HepG2 (cell line): Measurements from ENCODE around the gene FSIP1. TPM values are rescaled to one million over a fixed set of nuclear protein-coding genes. Genes with fewer than 3 reads are reported as not detected.

Experiments used
- BCL6 ChIP-seq: IDR thresholded peaks from 2 replicates; pipeline ENCODE4 v1.6.1; 2016; ENCODE audit warnings: missing genetic modification reagents, missing compliant biosample characterization
- BHLHE40 ChIP-seq: IDR thresholded peaks from 2 replicates; pipeline ENCODE4 v1.6.1; 2011; ENCODE audit warnings: low read length, improper control_type of control experiment
- ETV5 ChIP-seq: IDR thresholded peaks from 2 replicates; pipeline ENCODE4 v1.6.1; 2018; ENCODE audit warnings: missing biosample characterization, missing genetic modification reagents, inconsistent platforms, borderline replicate concordance
- GFI1 ChIP-seq: sonication (generic); formaldehyde crosslinking; IDR thresholded peaks from 2 replicates; pipeline ENCODE4 v1.5.0; 2020; ENCODE audit warnings: missing genetic modification reagents, mild to moderate bottlenecking, borderline replicate concordance
- GLI4 ChIP-seq: sonication (generic); formaldehyde crosslinking; IDR thresholded peaks from 2 replicates; pipeline ENCODE4 v1.5.1; 2020; ENCODE audit warnings: missing genetic modification reagents, mild to moderate bottlenecking, moderate library complexity, borderline replicate concordance
- IRF2 ChIP-seq: IDR thresholded peaks from 2 replicates; pipeline ENCODE4 v1.6.1; 2018; ENCODE audit warnings: missing genetic modification reagents, missing compliant biosample characterization
- JARID2 ChIP-seq: sonication (generic); formaldehyde crosslinking; IDR thresholded peaks from 2 replicates; pipeline ENCODE4 v1.8.1; 2023; ENCODE audit warnings: missing genetic modification reagents, inconsistent platforms; ENCODE audit not compliant: insufficient replicate concordance
- MAFG ChIP-seq: sonication (generic); formaldehyde crosslinking; IDR thresholded peaks from 2 replicates; pipeline ENCODE4 v1.5.1; 2020; ENCODE audit warnings: mild to moderate bottlenecking, missing genetic modification reagents
- MED1 ChIP-seq: sonication (generic); formaldehyde crosslinking; IDR thresholded peaks from 2 replicates; pipeline ENCODE4 v1.4.0; 2020; ENCODE audit warnings: missing genetic modification reagents
- NFE2L2 ChIP-seq: fragments of 150-350 bp; IDR thresholded peaks from 2 replicates; pipeline ENCODE4 v1.6.1; 2014; ENCODE audit warnings: low read length
- PHF5A ChIP-seq: IDR thresholded peaks from one replicate; pipeline ENCODE4 v1.6.1; 2018; ENCODE audit warnings: low read depth, missing genetic modification reagents; ENCODE audit not compliant: unreplicated experiment
- POLR2A ChIP-seq, 2 experiments: IDR thresholded peaks; 2 replicates each; pipeline ENCODE4 v1.6.1; 2011; ENCODE audit warnings: low read depth in 2 of 2, low read length in 2 of 2, mild to moderate bottlenecking in 1 of 2, moderate library complexity in 1 of 2; ENCODE audit not compliant: insufficient read depth in 1 of 2
- RCOR2 ChIP-seq: IDR thresholded peaks from 2 replicates; pipeline ENCODE4 v1.6.1; 2016; ENCODE audit warnings: missing biosample characterization, missing genetic modification reagents
- SALL1 ChIP-seq: sonication (generic); formaldehyde crosslinking; IDR thresholded peaks from 2 replicates; pipeline ENCODE4 v1.8.0; 2022; ENCODE audit warnings: mild to moderate bottlenecking, missing genetic modification reagents
- SNRNP70 ChIP-seq: fragments of 200-400 bp; formaldehyde crosslinking; IDR thresholded peaks from 2 replicates; pipeline ENCODE4 v1.6.1; 2017; ENCODE audit warnings: mild to moderate bottlenecking, low read depth, low read length, moderate library complexity
- SOX6 ChIP-seq, 2 experiments: fragments of 450-650 bp in 1 of 2; sonication (generic) in 1 of 2; formaldehyde crosslinking in 1 of 2; IDR thresholded peaks; 2 replicates each; pipeline versions ENCODE4 v1.4.0 to v1.6.1; 2017 to 2020; ENCODE audit warnings: antibody characterized with exemption in 1 of 2, mild to moderate bottlenecking in 1 of 2, missing genetic modification reagents in 1 of 2
- SP140L ChIP-seq: sonication (generic); formaldehyde crosslinking; IDR thresholded peaks from 2 replicates; pipeline ENCODE4 v1.4.0; 2020; ENCODE audit warnings: missing genetic modification reagents, borderline replicate concordance
- TAF1 ChIP-seq: sonication (generic); formaldehyde crosslinking; IDR thresholded peaks from 2 replicates; pipeline ENCODE4 v1.4.0; 2020; ENCODE audit warnings: missing genetic modification reagents
- TAF15 ChIP-seq: fragments of 200-400 bp; formaldehyde crosslinking; IDR thresholded peaks from one replicate; pipeline ENCODE4 v1.6.1; 2018; ENCODE audit warnings: mild to moderate bottlenecking, low read depth, low read length; ENCODE audit not compliant: poor library complexity, severe bottlenecking
- TBP ChIP-seq: sonication (generic); formaldehyde crosslinking; IDR thresholded peaks from 2 replicates; pipeline ENCODE4 v1.5.0; 2020; ENCODE audit warnings: missing genetic modification reagents
- TEAD3 ChIP-seq: optimal IDR thresholded peaks from 2 replicates; pipeline ENCODE3; 2016; ENCODE audit warnings: borderline replicate concordance
- TSC22D2 ChIP-seq: sonication (generic); formaldehyde crosslinking; IDR thresholded peaks from 2 replicates; pipeline ENCODE4 v1.5.1; 2020; ENCODE audit warnings: missing genetic modification reagents, mild to moderate bottlenecking, borderline replicate concordance
- ZNF251 ChIP-seq: sonication (generic); formaldehyde crosslinking; IDR thresholded peaks from 2 replicates; pipeline ENCODE4 v1.9.0; 2021; ENCODE audit warnings: mild to moderate bottlenecking, missing genetic modification reagents
- ZNF619 ChIP-seq: sonication (generic); formaldehyde crosslinking; IDR thresholded peaks from 2 replicates; pipeline ENCODE4 v1.4.0; 2020; ENCODE audit warnings: mild to moderate bottlenecking, missing genetic modification reagents
- ZNF75D ChIP-seq: sonication (generic); formaldehyde crosslinking; IDR thresholded peaks from 2 replicates; pipeline ENCODE4 v1.8.1; 2023; ENCODE audit warnings: missing genetic modification reagents, mild to moderate bottlenecking, borderline replicate concordance
- ZNF777 ChIP-seq: sonication (generic); formaldehyde crosslinking; IDR thresholded peaks from 2 replicates; pipeline ENCODE4 v1.4.0; 2020; ENCODE audit warnings: missing genetic modification reagents
- ZSCAN30 ChIP-seq: sonication (generic); formaldehyde crosslinking; IDR thresholded peaks from 2 replicates; pipeline ENCODE4 v1.5.0; 2020; ENCODE audit warnings: mild to moderate bottlenecking, missing genetic modification reagents
- polyA plus RNA-seq, 8 experiments: library from polyadenylated mRNA; depleted of rRNA in 3 of 8; stranded (reverse) in 7 of 8; unstranded in 1 of 8; fragments of >200 nt; fragmentation: Illumina TruSeq in 4 of 8; extraction: Trizol in 4 of 8; gene quantifications; 2 replicates each; pipeline versions ENCODE4 v1.2.1 to v1.2.3, GENCODE V29; 2011 to 2016; ENCODE audit warnings: low read depth in 4 of 8, missing spikeins in 1 of 8, mixed read lengths in 1 of 8; ENCODE audit not compliant: insufficient read depth in 1 of 8
- total RNA-seq, 5 experiments: library from RNA; depleted of rRNA; stranded (reverse); fragments of >200 nt; fragmentation: Illumina TruSeq; extraction: Trizol; gene quantifications; 2 replicates each; pipeline ENCODE4 v1.2.3, GENCODE V29; 2016; ENCODE audit warnings: low read depth in 1 of 5
- TF ChIP-seq, protein P1 (sequence below): sonication (generic); formaldehyde crosslinking; IDR thresholded peaks from 2 replicates; pipeline ENCODE4 v1.4.0; 2020; ENCODE audit warnings: missing genetic modification reagents, mild to moderate bottlenecking, borderline replicate concordance
- TF ChIP-seq, protein P2 (sequence below): sonication (generic); formaldehyde crosslinking; IDR thresholded peaks from 2 replicates; pipeline ENCODE4 v1.8.0; 2022; ENCODE audit warnings: missing genetic modification reagents, low read depth, mild to moderate bottlenecking, borderline replicate concordance
- TF ChIP-seq, protein P3 (sequence below): sonication (generic); formaldehyde crosslinking; IDR thresholded peaks from 2 replicates; pipeline ENCODE4 v1.4.0; 2020; ENCODE audit warnings: missing genetic modification reagents, low read depth, mild to moderate bottlenecking, borderline replicate concordance

FSIP1 gene
- total and polyA plus RNA-seq, 2 of the 13 experiments (the other 11 are each of a cell fraction or from before 2014, with no cell fraction given), result 0.18 TPM; not detected in 1

DNA sequence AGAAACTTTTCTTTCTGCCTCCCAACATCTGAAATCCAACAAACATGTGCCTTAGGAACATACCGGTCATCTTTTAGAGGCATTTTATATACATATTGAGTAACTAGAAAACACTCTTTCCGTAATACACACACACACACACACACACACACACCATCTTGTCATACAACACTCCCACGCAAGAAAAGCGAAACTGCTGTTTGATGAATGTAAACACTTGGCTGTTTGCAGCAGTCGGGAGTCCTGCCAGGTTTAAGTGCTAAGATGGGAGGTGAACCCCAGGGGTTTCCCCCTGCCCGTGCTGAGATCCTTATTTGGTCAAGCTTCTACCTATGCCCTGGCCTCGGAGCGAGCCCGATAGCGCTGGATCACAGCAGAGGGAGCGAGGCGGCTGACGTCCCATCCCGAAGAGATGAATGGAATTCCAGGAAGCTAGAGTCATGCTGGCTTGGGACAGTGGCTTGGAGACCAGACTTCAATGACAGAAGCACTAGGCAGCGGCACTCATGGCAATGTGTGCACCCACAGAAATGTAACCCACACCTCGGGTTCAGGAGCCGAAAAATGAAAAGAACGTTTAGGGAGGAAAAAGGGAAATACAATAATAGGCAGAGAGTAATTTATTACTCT, 203.0 kb downstream of the FSIP1 start (continued):
- peak; percentile 55; the same call in 1 of the 2 replicates for TF ChIP-seq MED1 (CRISPR knock-in tag)
- peak; percentile 42; the same call in 1 of the 2 replicates for TF ChIP-seq IRF2 (CRISPR knock-in tag)
- no peak for TF ChIP-seq GLI4 (CRISPR knock-in tag)
- no peak for TF ChIP-seq SNRNP70
- TF ChIP-seq BCL6 (CRISPR knock-in tag), result peak; percentile 31; the same call in 1 of the 2 replicates
- peak; percentile 22; the same call in 1 of the 2 replicates for TF ChIP-seq BHLHE40
- TF ChIP-seq ZNF619 (CRISPR knock-in tag), result no peak
- TF ChIP-seq SP140L, result no peak
- no peak for TF ChIP-seq GFI1 (CRISPR knock-in tag)
- TF ChIP-seq, protein P1, sequence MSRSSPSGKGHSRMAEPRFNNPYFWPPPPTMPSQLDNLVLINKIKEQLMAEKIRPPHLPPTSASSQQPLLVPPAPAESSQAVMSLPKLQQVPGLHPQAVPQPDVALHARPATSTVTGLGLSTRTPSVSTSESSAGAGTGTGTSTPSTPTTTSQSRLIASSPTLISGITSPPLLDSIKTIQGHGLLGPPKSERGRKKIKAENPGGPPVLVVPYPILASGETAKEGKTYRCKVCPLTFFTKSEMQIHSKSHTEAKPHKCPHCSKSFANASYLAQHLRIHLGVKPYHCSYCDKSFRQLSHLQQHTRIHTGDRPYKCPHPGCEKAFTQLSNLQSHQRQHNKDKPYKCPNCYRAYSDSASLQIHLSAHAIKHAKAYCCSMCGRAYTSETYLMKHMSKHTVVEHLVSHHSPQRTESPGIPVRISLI, result no peak
- TF ChIP-seq ZNF251 (CRISPR knock-in tag), result no peak
- TF ChIP-seq, protein P2, sequence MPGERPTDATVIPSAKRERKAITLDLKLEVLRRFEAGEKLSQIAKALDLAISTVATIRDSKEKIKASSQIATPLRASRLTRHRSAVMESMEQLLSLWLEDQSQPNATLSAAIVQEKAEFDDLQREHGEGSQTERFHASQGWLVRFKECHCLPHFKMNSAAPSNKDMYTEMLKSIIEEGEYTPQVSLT (CRISPR knock-in tag), result no peak
- TF ChIP-seq JARID2 (CRISPR knock-in tag), result no peak
- TF ChIP-seq TSC22D2 (CRISPR knock-in tag), result no peak
- no peak for TF ChIP-seq TAF15
- TF ChIP-seq PHF5A (CRISPR knock-in tag), result no peak
- TF ChIP-seq ZNF777 (CRISPR knock-in tag), result no peak
- no peak for TF ChIP-seq ZSCAN30 (CRISPR knock-in tag)
- TF ChIP-seq TBP (CRISPR knock-in tag), result no peak
- TF ChIP-seq ZNF75D, result no peak
- TF ChIP-seq NFE2L2, result no peak
- TF ChIP-seq SOX6 (IDR thresholded peaks at IDR 0.05), result no peak
- no peak for TF ChIP-seq SOX6 (CRISPR knock-in tag; IDR thresholded peaks at IDR 0.05)
- TF ChIP-seq SALL1, result no peak; the same call in 1 of the 2 replicates
- no peak for TF ChIP-seq POLR2A (IDR thresholded peaks at IDR 0.05; ENCODE audit: insufficient read depth in 1 of 2, low read depth in 2 of 2, low read length in 2 of 2)
- TF ChIP-seq TAF1 (CRISPR knock-in tag), result no peak
- TF ChIP-seq, protein P3, sequence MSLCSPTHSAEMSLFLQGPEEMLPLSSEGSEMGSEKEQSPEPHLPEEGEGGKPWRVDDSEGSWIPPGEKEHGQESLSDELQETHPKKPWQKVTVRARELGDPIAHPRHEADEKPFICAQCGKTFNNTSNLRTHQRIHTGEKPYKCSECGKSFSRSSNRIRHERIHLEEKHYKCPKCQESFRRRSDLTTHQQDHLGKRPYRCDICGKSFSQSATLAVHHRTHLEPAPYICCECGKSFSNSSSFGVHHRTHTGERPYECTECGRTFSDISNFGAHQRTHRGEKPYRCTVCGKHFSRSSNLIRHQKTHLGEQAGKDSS (CRISPR knock-in tag), result no peak
- TF ChIP-seq ETV5, result no peak
- TF ChIP-seq MAFG (CRISPR knock-in tag), result no peak
- TF ChIP-seq RCOR2 (CRISPR knock-in tag), result no peak
- peak; percentile 96 for TF ChIP-seq TEAD3
